B cell (primary cell): ENCODE data around the gene RRAGC. TPM values are rescaled to one million over a fixed set of nuclear protein-coding genes. Genes with fewer than 3 reads are reported as not detected.

Experiments
- ATAC-seq: fragments of 200-7000 bp; cut with Tn5 transposase; one replicate; pipeline ENCODE4 v1.10.0; 2021; ENCODE audit warnings: low read depth, mild to moderate bottlenecking, moderate number of reproducible peaks, moderate library complexity
- CTCF ChIA-PET: fragments of 350-600 bp; sonication (Branson Sonifier 250); formaldehyde crosslinking; loops from one replicate; lab custom pipeline; 2021; ENCODE audit warnings: antibody characterized with exemption, inconsistent platforms; lab: Charles Lee
- POLR2A ChIA-PET: fragments of 350-600 bp; sonication (Branson Sonifier 250); formaldehyde crosslinking; loops from one replicate; lab custom pipeline; 2021; ENCODE audit warnings: antibody characterized with exemption; lab: Charles Lee
- DNase-seq: peaks from one replicate; pipeline ENCODE4 v3.0.0; 2013
- H2AFZ ChIP-seq: 2 replicates; pipeline ENCODE4 v1.6.1; 2012; ENCODE audit warnings: mild to moderate bottlenecking, low read depth, low read length; ENCODE audit not compliant: insufficient read depth, poor library complexity, severe bottlenecking
- H3K27ac ChIP-seq, 2 donors: 1 replicate in 1 of 2; 2 replicates in 1 of 2; pipeline ENCODE4 v1.5.1; 2012 to 2013; ENCODE audit warnings: low read length in 2 of 2, mild to moderate bottlenecking in 2 of 2, moderate library complexity in 1 of 2
- H3K27me3 ChIP-seq, 4 experiments: fragments of 200-600 bp in 1 of 4; sonication (generic) in 1 of 4; replicated peaks in 1 of 4; 1 replicate in 2 of 4; 2 replicates in 2 of 4; pipeline versions ENCODE4 v1.6.1 to v1.7.0; 2013 to 2016; ENCODE audit warnings: low read length in 3 of 4, mild to moderate bottlenecking in 2 of 4, mixed read lengths in 1 of 4, moderate library complexity in 1 of 4; ENCODE audit not compliant: insufficient read depth in 4 of 4, control insufficient read depth in 3 of 4; ENCODE audit errors: control extremely low read depth in 1 of 4
- H3K36me3 ChIP-seq, 2 experiments: replicated peaks in 1 of 2; 1 replicate in 1 of 2; 2 replicates in 1 of 2; pipeline versions ENCODE4 v1.6.1 to v1.7.1; 2013; ENCODE audit warnings: low read length in 1 of 2; ENCODE audit not compliant: insufficient read depth in 2 of 2, control insufficient read depth in 1 of 2; ENCODE audit errors: control extremely low read depth in 1 of 2, extremely low read depth in 1 of 2
- H3K4me1 ChIP-seq, 2 donors: fragments of 200-600 bp in 1 of 2; sonication (generic) in 1 of 2; 1 replicate in 1 of 2; 2 replicates in 1 of 2; pipeline versions ENCODE4 v1.5.1 to v1.6.1; 2013 to 2017; ENCODE audit warnings: low read length in 2 of 2; ENCODE audit not compliant: control insufficient read depth in 2 of 2, insufficient read depth in 2 of 2
- H3K4me2 ChIP-seq: replicated peaks from 2 replicates; pipeline ENCODE3; 2012; ENCODE audit warnings: mild to moderate bottlenecking, low read depth, low read length; ENCODE audit not compliant: poor library complexity, severe bottlenecking
- H3K4me3 ChIP-seq, 5 experiments: fragments of 200-600 bp in 1 of 5; sonication (generic) in 1 of 5; 1 replicate in 3 of 5; 2 replicates in 2 of 5; pipeline versions ENCODE4 v1.5.1 to v1.7.0; 2011 to 2016; ENCODE audit warnings: low read length in 4 of 5, mild to moderate bottlenecking in 4 of 5, low read depth in 2 of 5, control low read depth in 1 of 5, moderate library complexity in 1 of 5; ENCODE audit not compliant: insufficient read depth in 1 of 5; ENCODE audit errors: control extremely low read depth in 1 of 5, extremely low read depth in 1 of 5
- H3K79me2 ChIP-seq: fragments of 200-600 bp; sonication (generic); one replicate; pipeline ENCODE4 v1.6.0; 2016; ENCODE audit warnings: low read length; ENCODE audit not compliant: control insufficient read depth, insufficient read depth
- H3K9ac ChIP-seq: fragments of 200-600 bp; sonication (generic); 2 replicates; pipeline ENCODE4 v1.6.1; 2017; ENCODE audit warnings: mild to moderate bottlenecking, low read length, moderate library complexity
- H3K9me3 ChIP-seq, 3 donors: one replicate each; pipeline versions ENCODE4 v1.6.1 to v1.7.1; 2013; ENCODE audit warnings: low read length in 2 of 3; ENCODE audit not compliant: control insufficient read depth in 2 of 3, insufficient read depth in 1 of 3; ENCODE audit errors: control extremely low read depth in 1 of 3
- H4K20me1 ChIP-seq: 2 replicates; pipeline ENCODE4 v1.6.0; 2012; ENCODE audit warnings: mild to moderate bottlenecking, low read length; ENCODE audit not compliant: insufficient read depth, control insufficient read depth, poor library complexity, severe bottlenecking
- H3K27ac Mint-ChIP-seq: one replicate; pipeline ENCODE4 v1.8.0; 2021; ENCODE audit warnings: mixed read lengths
- H3K27me3 Mint-ChIP-seq: one replicate; pipeline ENCODE4 v1.8.0; 2021; ENCODE audit warnings: mixed read lengths
- H3K4me1 Mint-ChIP-seq: one replicate; pipeline ENCODE4 v1.8.0; 2021; ENCODE audit warnings: mixed read lengths
- H3K4me3 Mint-ChIP-seq: one replicate; pipeline ENCODE4 v1.8.0; 2021; ENCODE audit warnings: mixed read lengths
- H3K9me3 Mint-ChIP-seq: one replicate; pipeline ENCODE4 v1.8.0; 2022; ENCODE audit warnings: mixed read lengths; ENCODE audit not compliant: insufficient read depth
- EZH2 ChIP-seq: IDR thresholded peaks from 2 replicates; pipeline ENCODE4 v1.6.1; 2012; ENCODE audit warnings: borderline replicate concordance, low read depth, mild to moderate bottlenecking, moderate library complexity, low read length; ENCODE audit not compliant: insufficient read depth, poor library complexity, severe bottlenecking
- WGBS: methylation state at CpG from one replicate; pipeline ENCODE4 v1.1.5; 2013; ENCODE audit warnings: missing lambda C conversion rate; ENCODE audit not compliant: insufficient coverage; 5-methylcytosine and 5-hydroxymethylcytosine counted together
- intact Hi-C: fragments of 100-400 bp; cut with micrococcal nuclease; formaldehyde crosslinking; loops from one replicate; pipeline ENCODE4 v1.10.0; 2022
- polyA plus RNA-seq: library from polyadenylated mRNA; depleted of rRNA; stranded (reverse); fragments of >200 nt; gene quantifications from 2 replicates; pipeline ENCODE4 v1.2.3, GENCODE V29; 2012
- total RNA-seq, 2 donors: library from RNA; stranded (reverse); fragments of 120-200 nt in 1 of 2; gene quantifications; 1 replicate in 1 of 2; 2 replicates in 1 of 2; pipeline versions ENCODE4 v1.2.3 to v1.2.4, GENCODE V29; 2013 to 2022
- TF ChIP-seq, protein P1 (sequence below): fragments of 200-600 bp; IDR thresholded peaks from one replicate; pipeline ENCODE4 v1.8.0; 2022; ENCODE audit warnings: antibody characterized with exemption, mild to moderate bottlenecking

RRAGC gene
- total and polyA plus RNA-seq, 2 donors (not counting 1 experiment from before 2014, with no cell fraction given) = 11.4 to 37.6 TPM

DNA sequence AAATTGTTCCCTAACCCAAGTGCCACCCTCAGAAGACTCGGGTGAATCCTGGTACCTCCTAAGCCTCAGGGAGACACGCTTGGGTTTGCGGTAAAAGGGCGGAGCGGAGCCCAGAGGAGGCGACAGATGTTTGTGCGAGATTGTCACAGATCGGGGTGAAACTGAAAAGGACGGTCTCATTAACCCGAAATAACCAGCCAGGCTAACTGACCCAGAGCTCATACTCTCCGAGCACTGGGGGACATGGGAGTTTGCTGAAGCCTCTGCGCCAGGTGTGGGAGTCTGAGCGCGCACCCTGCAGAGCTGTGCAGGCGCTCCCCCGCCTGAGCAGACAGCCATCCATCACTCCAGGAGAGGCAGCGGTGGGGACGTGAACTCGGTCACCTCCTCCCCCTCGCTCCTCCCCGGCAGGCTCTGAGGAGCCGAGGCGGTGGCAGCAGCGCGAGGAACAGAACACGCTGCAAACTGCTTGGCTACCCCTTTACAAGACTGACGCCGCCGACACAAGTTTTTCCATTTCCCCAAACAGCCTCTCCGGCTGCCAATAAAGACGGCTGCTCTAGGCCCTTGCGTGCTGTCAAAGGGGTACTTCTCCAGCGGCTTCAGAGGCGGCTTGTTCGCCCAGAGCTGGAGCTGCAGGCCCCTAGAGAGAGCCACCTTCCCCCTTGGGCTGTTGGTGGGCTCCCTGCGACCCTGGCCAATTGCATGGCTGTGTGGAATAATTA is 43.5 kb downstream of the RRAGC start:
- peaks cover 0 to 56% (median 43%) of the 10 kb centered on the region in 4 experiments for H3K27me3 ChIP-seq
- no peaks in the 10 kb centered on the region for H3K36me3 ChIP-seq
- no peaks in the 10 kb centered on the region for H3K79me2 ChIP-seq
- Mint-ChIP-seq H3K9me3 (no peaks in the 10 kb centered on the region), H3K4me3 (peak overlapping the region; percentile 16), H3K27ac (no peak overlapping the region), H3K4me1 (peaks cover 17% of the 10 kb centered on the region), H3K27me3 (peaks cover 84% of the 10 kb centered on the region)
- intact Hi-C loops = no loop called here
- DNase-seq = no peak
- H3K9me3 ChIP-seq = peaks cover 0 to 21% (median 5%) of the 10 kb centered on the region in 3 donors
- no peak for ATAC-seq
- no peak overlapping the region for H3K27ac ChIP-seq
- peak overlapping the region; percentile 47 for H2AFZ ChIP-seq
- no peak overlapping the region for H3K4me3 ChIP-seq
- peaks cover 17 to 19% of the 10 kb centered on the region in 2 donors for H3K4me1 ChIP-seq
- H3K4me2 ChIP-seq = no peak overlapping the region
- no peaks in the 10 kb centered on the region for H4K20me1 ChIP-seq
- ChIA-PET POLR2A (no interaction called here), CTCF (interaction anchor here (1.4 kb wide), 1 partner anchor 30 kb away, joined by 3 read pairs; no protein-coding TSS in a partner anchor)
- WGBS = 15% methylated on average over 35 of the region's 36 CpGs
- no peak for TF ChIP-seq EZH2
- TF ChIP-seq, protein P1, sequence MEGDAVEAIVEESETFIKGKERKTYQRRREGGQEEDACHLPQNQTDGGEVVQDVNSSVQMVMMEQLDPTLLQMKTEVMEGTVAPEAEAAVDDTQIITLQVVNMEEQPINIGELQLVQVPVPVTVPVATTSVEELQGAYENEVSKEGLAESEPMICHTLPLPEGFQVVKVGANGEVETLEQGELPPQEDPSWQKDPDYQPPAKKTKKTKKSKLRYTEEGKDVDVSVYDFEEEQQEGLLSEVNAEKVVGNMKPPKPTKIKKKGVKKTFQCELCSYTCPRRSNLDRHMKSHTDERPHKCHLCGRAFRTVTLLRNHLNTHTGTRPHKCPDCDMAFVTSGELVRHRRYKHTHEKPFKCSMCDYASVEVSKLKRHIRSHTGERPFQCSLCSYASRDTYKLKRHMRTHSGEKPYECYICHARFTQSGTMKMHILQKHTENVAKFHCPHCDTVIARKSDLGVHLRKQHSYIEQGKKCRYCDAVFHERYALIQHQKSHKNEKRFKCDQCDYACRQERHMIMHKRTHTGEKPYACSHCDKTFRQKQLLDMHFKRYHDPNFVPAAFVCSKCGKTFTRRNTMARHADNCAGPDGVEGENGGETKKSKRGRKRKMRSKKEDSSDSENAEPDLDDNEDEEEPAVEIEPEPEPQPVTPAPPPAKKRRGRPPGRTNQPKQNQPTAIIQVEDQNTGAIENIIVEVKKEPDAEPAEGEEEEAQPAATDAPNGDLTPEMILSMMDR = no peak
- H3K9ac ChIP-seq = no peak overlapping the region

- ChIA-PET CTCF (no interaction called here), POLR2A (no interaction called here)
- Histone ChIP-seq H3K36me3 (no peaks in the 10 kb centered on the region), H2AFZ (no peak overlapping the region), H3K9ac (no peak overlapping the region), H3K4me1 (peaks cover 17 to 19% of the 10 kb centered on the region in 2 donors), H3K27ac (no peak overlapping the region), H4K20me1 (no peaks in the 10 kb centered on the region), H3K79me2 (no peaks in the 10 kb centered on the region), H3K27me3 (peaks cover 0 to 57% (median 37%) of the 10 kb centered on the region in 4 experiments), H3K4me3 (no peak overlapping the region), H3K4me2 (no peak overlapping the region), H3K9me3 (peaks cover 0 to 21% (median 5%) of the 10 kb centered on the region in 3 donors)
- no peak overlapping the region for H3K4me3 Mint-ChIP-seq
- H3K27ac Mint-ChIP-seq = no peak overlapping the region
- H3K27me3 Mint-ChIP-seq = peaks cover 84% of the 10 kb centered on the region
- intact Hi-C loops = no loop called here
- no peak for DNase-seq
- ATAC-seq = no peak
- H3K4me1 Mint-ChIP-seq = peaks cover 17% of the 10 kb centered on the region
- TF ChIP-seq, protein P1 = no peak
- TF ChIP-seq EZH2 = no peak
- no peaks in the 10 kb centered on the region for H3K9me3 Mint-ChIP-seq
- WGBS = no CpG with 5 or more reads among the region's 1 CpG
These were observed 44.5 kb downstream of the RRAGC start for GRCh38 chr1:38814984-38815464.
